Panc1 (cell line): ENCODE results near the gene ZNF654.

Experiments used
- CTCF ChIP-seq: fragments of 450-650 bp; IDR thresholded peaks from 2 replicates; pipeline ENCODE4 v1.5.1; 2017; ENCODE audit warnings: mild to moderate bottlenecking
- POLR2AphosphoS5 ChIP-seq: IDR thresholded peaks from 2 replicates; pipeline ENCODE4 v1.6.1; 2012; ENCODE audit warnings: mild to moderate bottlenecking, low read depth, low read length, moderate library complexity
- REST ChIP-seq, 2 experiments: IDR thresholded peaks; 2 replicates each; pipeline ENCODE4 v1.6.1; 2011 to 2012; ENCODE audit warnings: low read depth in 2 of 2, control low read depth in 1 of 2, low read length in 1 of 2, mild to moderate bottlenecking in 1 of 2, moderate library complexity in 1 of 2; ENCODE audit not compliant: insufficient read depth in 1 of 2
- SIN3A ChIP-seq: IDR thresholded peaks from 2 replicates; pipeline ENCODE4 v1.6.1; 2012; ENCODE audit warnings: low read depth, mild to moderate bottlenecking, low read length, moderate library complexity, borderline replicate concordance; ENCODE audit not compliant: insufficient read depth
- TCF7L2 ChIP-seq: IDR thresholded peaks from 2 replicates; pipeline ENCODE4 v1.6.1; 2011; ENCODE audit warnings: mild to moderate bottlenecking, low read depth, low read length, inconsistent platforms

GRCh38 chr3:88150806-88151205, 91.8 kb downstream of the ZNF654 start:
- no peak for TF ChIP-seq CTCF
- TF ChIP-seq POLR2AphosphoS5: no peak
- TF ChIP-seq SIN3A: no peak
- no peak for TF ChIP-seq REST (IDR thresholded peaks at IDR 0.05; ENCODE audit: insufficient read depth in 1 of 2, low read depth in 2 of 2, low read length in 1 of 2)
- no peak for TF ChIP-seq TCF7L2
